A673 (cell line): ENCODE results near the gene TECPR2.

ENCODE experiments used
- CTCF ChIP-seq: fragments of 300-800, 200-600 bp; sonication (generic); conservative IDR thresholded peaks from 2 replicates; pipeline ENCODE4 v1.5.1; 2017; ENCODE audit warnings: low read depth, mild to moderate bottlenecking, antibody characterized with exemption, low read length, moderate library complexity, mixed read lengths
- EZH2 ChIP-seq: fragments of 200-600 bp; sonication (generic); IDR thresholded peaks from 2 replicates; pipeline ENCODE4 v1.6.1; 2017; ENCODE audit warnings: borderline replicate concordance, low read depth, mild to moderate bottlenecking, mixed read lengths, antibody characterized with exemption, low read length; ENCODE audit not compliant: poor library complexity, severe bottlenecking

GRCh38 chr14:102500713-102501112, 138.0 kb downstream of the TECPR2 start:
- TF ChIP-seq EZH2, result no peak
- TF ChIP-seq CTCF, result no peak
